ENCODE results near the gene OR51D1. TPM values are rescaled to one million over a fixed set of nuclear protein-coding genes. Genes with fewer than 3 reads are reported as not detected.

Gene OR51D1
- total and polyA plus RNA-seq, 9 of the 15 experiments (the other 6 are each of a cell fraction or from before 2014, with no cell fraction given): not detected

DNA sequence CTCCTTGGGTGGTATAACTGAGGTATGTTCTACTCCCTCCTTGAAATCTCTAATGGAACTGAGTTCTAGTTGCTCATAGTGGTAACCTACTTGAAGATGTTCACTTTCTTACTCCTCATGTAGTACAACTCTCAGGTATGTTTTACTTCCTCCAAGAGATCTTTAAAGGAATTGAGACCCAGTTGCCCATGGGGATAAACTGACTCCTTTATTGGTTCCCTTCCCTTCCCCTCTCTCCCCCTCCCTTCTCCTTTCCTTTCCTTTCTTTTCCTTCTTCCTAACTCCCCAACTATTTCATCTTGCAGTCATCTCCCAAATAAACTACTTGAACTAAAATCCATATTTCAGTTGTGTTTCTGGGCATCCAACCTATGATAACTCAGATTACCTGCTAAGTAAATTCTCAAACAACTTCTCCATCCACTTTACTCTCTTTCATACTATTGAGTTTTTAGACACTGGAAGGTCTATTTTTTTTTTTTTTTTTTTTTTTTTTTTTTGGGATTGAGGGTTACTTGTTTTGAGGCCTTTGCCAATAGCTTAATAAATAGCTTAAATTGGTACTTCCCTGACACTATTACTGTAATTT lies 21.3 kb upstream of the OR51D1 start:
- CTCF ChIA-PET (ENCODE audit: low intra/inter-chr PET ratio): no interaction called here

More for the DNA sequence above, 21.3 kb upstream of the OR51D1 start:
- H3K9ac ChIP-seq (ENCODE audit: insufficient read depth in 1 of 2, low read depth in 2 of 2, low read length in 2 of 2): no peak overlapping the region
- no peak overlapping the region for H2AFZ ChIP-seq (ENCODE audit: low read depth, low read length)
- no peak overlapping the region for H3K4me3 ChIP-seq
- H4K20me1 ChIP-seq (replicated peaks; ENCODE audit: control insufficient read depth, insufficient read depth, low read length): no peaks in the 10 kb centered on the region
- H3K9me1 ChIP-seq (ENCODE audit: control insufficient read depth, insufficient read depth, low read length): no peaks in the 10 kb centered on the region
- in situ Hi-C loops (cut with MboI): no loop called here
- BruUV-seq (replicated peaks): no TSS peak
- POLR2A ChIA-PET: interaction anchor here (2.3 kb wide), 1 partner anchor 8 kb away, joined by 6 read pairs; the partner anchor contains the start of gene TRIM68
- H3K79me2 ChIP-seq (ENCODE audit: control insufficient read depth, insufficient read depth, low read length): no peaks in the 10 kb centered on the region
- H3K27me3 ChIP-seq (ENCODE audit: control insufficient read depth in 2 of 2, insufficient read depth in 2 of 2, low read length in 2 of 2): no peaks in the 10 kb centered on the region
- DNase-seq (ENCODE audit: extremely low read depth in 1 of 4, low spot score in 3 of 4) (no peak), FAIRE-seq (no peak), ATAC-seq (no peak)
- no peak for TF ChIP-seq ZNF41 (CRISPR knock-in tag; conservative IDR thresholded peaks at IDR 0.05)
- peak; percentile 77 for TF ChIP-seq PCBP2 (IDR thresholded peaks at IDR 0.05; ENCODE audit: low read depth, low read length, poor library complexity, severe bottlenecking)
- TF ChIP-seq, protein P1, sequence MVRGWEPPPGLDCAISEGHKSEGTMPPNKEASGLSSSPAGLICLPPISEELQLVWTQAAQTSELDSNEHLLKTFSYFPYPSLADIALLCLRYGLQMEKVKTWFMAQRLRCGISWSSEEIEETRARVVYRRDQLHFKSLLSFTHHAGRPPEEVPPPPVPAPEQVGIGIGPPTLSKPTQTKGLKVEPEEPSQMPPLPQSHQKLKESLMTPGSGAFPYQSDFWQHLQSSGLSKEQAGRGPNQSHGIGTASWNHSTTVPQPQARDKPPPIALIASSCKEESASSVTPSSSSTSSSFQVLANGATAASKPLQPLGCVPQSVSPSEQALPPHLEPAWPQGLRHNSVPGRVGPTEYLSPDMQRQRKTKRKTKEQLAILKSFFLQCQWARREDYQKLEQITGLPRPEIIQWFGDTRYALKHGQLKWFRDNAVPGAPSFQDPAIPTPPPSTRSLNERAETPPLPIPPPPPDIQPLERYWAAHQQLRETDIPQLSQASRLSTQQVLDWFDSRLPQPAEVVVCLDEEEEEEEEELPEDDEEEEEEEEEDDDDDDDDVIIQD (CRISPR knock-in tag; IDR thresholded peaks at IDR 0.05): no peak
- TF ChIP-seq, protein P2, sequence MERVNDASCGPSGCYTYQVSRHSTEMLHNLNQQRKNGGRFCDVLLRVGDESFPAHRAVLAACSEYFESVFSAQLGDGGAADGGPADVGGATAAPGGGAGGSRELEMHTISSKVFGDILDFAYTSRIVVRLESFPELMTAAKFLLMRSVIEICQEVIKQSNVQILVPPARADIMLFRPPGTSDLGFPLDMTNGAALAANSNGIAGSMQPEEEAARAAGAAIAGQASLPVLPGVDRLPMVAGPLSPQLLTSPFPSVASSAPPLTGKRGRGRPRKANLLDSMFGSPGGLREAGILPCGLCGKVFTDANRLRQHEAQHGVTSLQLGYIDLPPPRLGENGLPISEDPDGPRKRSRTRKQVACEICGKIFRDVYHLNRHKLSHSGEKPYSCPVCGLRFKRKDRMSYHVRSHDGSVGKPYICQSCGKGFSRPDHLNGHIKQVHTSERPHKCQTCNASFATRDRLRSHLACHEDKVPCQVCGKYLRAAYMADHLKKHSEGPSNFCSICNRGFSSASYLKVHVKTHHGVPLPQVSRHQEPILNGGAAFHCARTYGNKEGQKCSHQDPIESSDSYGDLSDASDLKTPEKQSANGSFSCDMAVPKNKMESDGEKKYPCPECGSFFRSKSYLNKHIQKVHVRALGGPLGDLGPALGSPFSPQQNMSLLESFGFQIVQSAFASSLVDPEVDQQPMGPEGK (CRISPR knock-in tag; IDR thresholded peaks at IDR 0.05; ENCODE audit: borderline replicate concordance): no peak
- no peak for TF ChIP-seq DMBX1 (CRISPR knock-in tag; IDR thresholded peaks at IDR 0.05; ENCODE audit: borderline replicate concordance)
- TF ChIP-seq SP1 (CRISPR knock-in tag; IDR thresholded peaks at IDR 0.05): no peak
- no peak for TF ChIP-seq PYGO2 (tag; IDR thresholded peaks at IDR 0.05)
- TF ChIP-seq ZNF431 (CRISPR knock-in tag; IDR thresholded peaks at IDR 0.05): no peak
- no peak for TF ChIP-seq POLR2G (IDR thresholded peaks at IDR 0.05; ENCODE audit: low read depth, low read length)
- TF ChIP-seq ZNF644 (tag; IDR thresholded peaks at IDR 0.05; ENCODE audit: low read depth): no peak
- TF ChIP-seq PCBP1 (IDR thresholded peaks at IDR 0.05; ENCODE audit: low read depth, low read length, poor library complexity, severe bottlenecking): peak; percentile 98
- peak; percentile 96 for TF ChIP-seq HNRNPK (IDR thresholded peaks at IDR 0.05; ENCODE audit: low read depth, low read length, poor library complexity, severe bottlenecking)
- no peak for TF ChIP-seq ZNF707 (CRISPR knock-in tag; conservative IDR thresholded peaks at IDR 0.05)
- TF ChIP-seq NR2C1 (IDR thresholded peaks at IDR 0.05): no peak
- TF ChIP-seq NR2C1 (tag; IDR thresholded peaks at IDR 0.05): no peak
- no peak for TF ChIP-seq DNMT1 (IDR thresholded peaks at IDR 0.05)
- TF ChIP-seq MAFF (IDR thresholded peaks at IDR 0.05; ENCODE audit: low read length): no peak
- no peak overlapping the region for H3K4me2 ChIP-seq (ENCODE audit: insufficient read depth, low read length)
- H3K9me3 ChIP-seq (replicated peaks; ENCODE audit: control insufficient read depth, insufficient read depth, low read depth, low read length): no peaks in the 10 kb centered on the region
- H3K36me3 ChIP-seq (ENCODE audit: control insufficient read depth, insufficient read depth, low read length): no peaks in the 10 kb centered on the region
- intact Hi-C loops (cut with micrococcal nuclease): no loop called here
- no peaks in the 10 kb centered on the region for H3K4me1 ChIP-seq (replicated peaks in 1 of 2; ENCODE audit: control insufficient read depth in 2 of 2, insufficient read depth in 2 of 2, low read length in 2 of 2)
- H3K27ac ChIP-seq (ENCODE audit: extremely low read depth, low read depth, low read length): no peak overlapping the region

Data from K562 (cell line).